ENCODE results near the gene BABAM2. TPM values are rescaled to one million over a fixed set of nuclear protein-coding genes. Genes with fewer than 3 reads are reported as not detected.

The BABAM2 gene
- total and polyA plus RNA-seq, 10 of the 15 experiments (the other 5 are each of a cell fraction or from before 2014, with no cell fraction given) = 30.7 to 59.9 (median 44.5) TPM

DNA sequence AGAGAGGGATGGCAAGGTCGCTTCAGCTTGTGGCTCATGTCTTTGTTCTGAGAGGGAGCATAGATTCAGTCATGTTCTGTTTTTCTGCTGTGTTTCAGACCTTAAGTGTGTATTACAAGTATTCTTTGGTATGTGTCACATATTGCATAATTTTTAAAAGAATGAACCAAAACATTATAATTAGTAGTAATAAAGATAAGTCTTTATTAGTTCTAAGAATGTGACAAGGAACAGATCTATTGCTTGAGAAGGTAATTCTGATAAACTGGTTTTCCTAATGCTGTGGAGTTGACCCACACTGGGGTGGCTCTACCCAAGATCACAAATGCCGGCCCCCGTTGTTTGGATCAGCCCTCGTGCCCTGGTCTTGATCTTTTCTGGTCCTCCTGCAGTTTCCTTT, 377.9 kb downstream of the BABAM2 start (continued):
- TF ChIP-seq RBBP5 (conservative IDR thresholded peaks at IDR 0.05) = no peak
- TF ChIP-seq PML (IDR thresholded peaks at IDR 0.05; ENCODE audit: low read length) = no peak
- no peak for TF ChIP-seq SMAD5 (IDR thresholded peaks at IDR 0.05; ENCODE audit: low read depth)

DNA sequence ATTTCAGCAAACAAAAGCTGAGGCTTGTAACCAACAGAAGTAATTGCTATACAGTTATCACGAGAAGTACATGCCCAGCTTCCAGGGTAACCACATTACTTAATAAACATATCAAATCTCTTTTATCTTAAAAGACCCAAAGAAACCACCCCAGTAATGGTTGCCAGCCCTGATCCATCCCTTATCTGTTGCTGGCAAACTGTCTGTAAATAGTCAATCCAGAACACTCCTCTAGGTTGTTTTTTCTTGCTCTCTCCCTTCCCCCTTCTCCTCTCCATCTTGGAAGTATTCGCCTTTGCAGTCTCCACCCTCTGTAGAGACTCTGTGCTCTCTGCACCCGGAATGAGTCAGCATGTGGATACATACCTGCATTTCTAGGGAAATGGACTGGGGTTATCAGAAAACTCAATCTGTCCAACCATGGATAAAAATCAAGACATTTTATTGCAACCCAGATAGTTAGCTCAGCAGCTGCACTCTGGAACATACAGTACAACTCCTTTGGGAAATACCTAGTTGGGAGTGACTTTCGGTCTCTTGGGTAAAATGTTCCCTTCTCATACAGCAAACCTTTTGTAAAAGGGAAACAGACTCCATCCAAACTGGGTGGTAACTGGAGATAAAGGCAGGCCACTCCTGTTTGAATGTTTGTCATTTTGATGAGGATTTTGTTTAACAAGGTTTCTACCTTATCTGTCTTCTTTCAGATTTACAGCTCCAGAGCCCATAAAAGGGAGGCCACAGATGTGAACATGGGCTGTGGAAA, 378.7 kb downstream of the BABAM2 start:
- Histone ChIP-seq H3K79me2 (ENCODE audit: control insufficient read depth, insufficient read depth, low read length) (no peaks in the 10 kb centered on the region), H3K36me3 (ENCODE audit: control insufficient read depth in 2 of 2, insufficient read depth in 2 of 2, low read length in 1 of 2) (no peaks in the 10 kb centered on the region), H3K9ac (ENCODE audit: control insufficient read depth, insufficient read depth, low read length) (no peak overlapping the region), H3K9me3 (replicated peaks; ENCODE audit: control insufficient read depth, insufficient read depth, low read length) (no peaks in the 10 kb centered on the region), H3K27ac (ENCODE audit: control insufficient read depth, insufficient read depth) (no peak overlapping the region), H3K4me2 (ENCODE audit: control insufficient read depth, insufficient read depth) (no peak overlapping the region), H3K27me3 (replicated peaks in 1 of 2; ENCODE audit: control insufficient read depth in 2 of 2, insufficient read depth in 2 of 2, low read length in 1 of 2) (no peaks in the 10 kb centered on the region), H3K4me1 (ENCODE audit: control insufficient read depth, insufficient read depth, low read length) (peaks cover 6% of the 10 kb centered on the region; the same call in 1 of the 2 replicates), H3K4me3 (no peak overlapping the region), H4K20me1 (ENCODE audit: control insufficient read depth, insufficient read depth) (no peaks in the 10 kb centered on the region), H2AFZ (ENCODE audit: control insufficient read depth, low read depth, low read length) (no peak overlapping the region)
- CTCF ChIA-PET = interaction anchor here (1.5 kb wide), 1 partner anchor 10 kb away, joined by 3 read pairs; no protein-coding TSS in a partner anchor
- no peak for ATAC-seq
- WGBS (ENCODE audit: insufficient coverage, insufficient replicate concordance, low lambda C conversion rate, missing lambda C conversion rate) = 83% methylated on average over 4 of the region's 4 CpGs
- intact Hi-C loops (cut with micrococcal nuclease; ENCODE audit: unreplicated experiment) (no loop called here), in situ Hi-C loops (cut with MboI) (no loop called here)
- no peak for FAIRE-seq
- no peak for TF ChIP-seq NFYB (IDR thresholded peaks at IDR 0.05; ENCODE audit: insufficient read depth, low read depth, low read length)
- RAD21 ChIA-PET (ENCODE audit: unreplicated experiment) = no interaction called here
- SMC1A ChIA-PET (ENCODE audit: uncharacterized antibody, unreplicated experiment) = interaction anchor here (0.6 to 1.0 kb wide), 2 partner anchors 9 to 52 kb away, joined by 3 read pairs; no protein-coding TSS in a partner anchor
- no peak for DNase-seq (ENCODE audit: low read depth, low spot score)
- POLR2A ChIA-PET = no interaction called here
- BruUV-seq (replicated peaks) = no TSS peak
